ENCODE measurements around the gene SGSM2.

Gene SGSM2

DNA sequence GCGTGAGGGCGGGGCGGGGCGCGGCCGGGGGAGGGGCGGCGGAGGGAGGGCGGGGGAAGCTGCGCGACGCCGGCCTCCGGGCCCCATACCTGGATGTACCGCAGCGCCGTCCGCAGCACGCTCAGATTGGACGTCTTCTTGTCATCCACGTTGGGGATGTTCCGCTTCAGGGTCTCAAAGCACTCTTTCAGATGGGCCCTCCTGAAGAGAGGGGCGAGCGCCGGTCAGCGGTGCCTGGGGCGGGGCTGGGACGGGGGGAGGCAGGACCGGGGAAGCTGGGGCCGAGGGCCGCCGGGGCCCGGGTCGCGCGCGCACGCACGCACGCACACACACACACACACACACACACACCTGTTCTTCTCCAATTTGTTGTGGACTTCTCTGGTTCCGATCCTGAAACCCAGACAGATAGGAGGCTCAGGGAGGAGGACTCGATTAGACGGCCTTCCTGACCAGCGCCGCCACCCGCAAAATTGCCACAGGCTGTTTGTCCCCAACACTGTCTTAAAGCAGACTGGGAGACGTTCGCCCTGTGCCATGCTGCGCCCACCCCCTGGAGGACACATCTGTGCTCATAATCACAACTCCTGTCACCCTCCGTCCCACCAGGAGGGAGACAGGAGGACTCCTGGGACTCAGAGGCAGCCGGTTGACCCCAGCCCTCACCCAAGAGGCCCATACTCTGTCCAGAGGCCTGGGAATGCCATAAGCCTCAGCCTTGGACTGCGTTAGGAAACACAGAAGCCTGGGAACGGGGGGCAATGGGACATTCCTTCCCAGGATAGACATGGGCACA, 56.9 kb downstream of the SGSM2 start:
- no peak for DNase-seq (ENCODE audit: extremely low read depth, low read depth)
- no peak for TF ChIP-seq CTCF (IDR thresholded peaks at IDR 0.05; ENCODE audit: low read depth, low read length)

GRCh38 chr17:2394775-2395201, 57.5 kb downstream of the SGSM2 start:
- no peak for TF ChIP-seq CTCF (IDR thresholded peaks at IDR 0.05; ENCODE audit: low read depth, low read length)
- DNase-seq (ENCODE audit: extremely low read depth, low read depth), result no peak

DNA sequence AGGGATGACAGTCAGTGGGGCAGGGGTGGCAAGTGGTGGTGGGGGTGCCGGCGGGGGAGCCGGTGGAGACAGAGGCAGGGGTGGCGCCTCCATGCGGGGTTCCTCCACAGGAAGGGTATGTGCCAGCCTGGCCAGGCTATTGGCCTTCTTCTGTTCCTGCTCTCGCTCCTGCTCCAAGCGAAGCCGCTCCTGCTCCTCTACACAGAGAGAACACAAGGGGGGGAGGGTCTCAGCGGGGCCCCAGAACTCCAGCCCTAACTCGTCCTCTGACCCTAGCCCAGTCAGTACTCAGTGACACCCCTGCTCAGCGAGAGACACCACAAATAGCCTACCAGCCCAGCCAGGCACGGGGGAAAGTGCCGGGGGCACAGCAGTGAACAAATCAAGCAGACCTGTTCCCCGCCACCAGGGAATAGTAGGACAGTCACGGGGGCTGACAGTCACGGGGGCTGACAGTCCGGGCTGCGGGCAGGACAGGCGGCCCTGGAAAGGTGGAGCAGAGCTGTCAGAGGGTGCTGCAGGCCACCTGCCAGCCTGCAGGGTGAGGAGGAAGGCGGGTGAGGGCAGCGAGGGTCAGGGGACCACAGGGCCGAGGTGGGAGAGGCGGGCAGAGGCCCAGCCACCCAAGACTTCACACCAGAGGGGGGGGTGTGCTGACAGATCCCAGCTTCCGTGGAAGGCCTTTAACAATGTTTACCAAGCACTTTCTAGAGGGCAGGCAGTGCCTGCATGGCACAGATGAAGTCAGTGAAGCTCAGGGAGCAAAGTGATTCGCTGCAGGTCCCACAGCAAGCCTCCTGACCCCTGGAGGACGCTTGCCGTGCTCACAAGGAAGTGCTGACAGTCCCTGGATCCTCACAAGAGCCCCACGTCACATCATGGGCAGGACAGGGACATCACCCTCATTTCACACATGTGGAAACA, 58.2 kb downstream of the SGSM2 start:
- TF ChIP-seq CTCF (IDR thresholded peaks at IDR 0.05; ENCODE audit: low read depth, low read length), result no peak
- DNase-seq (ENCODE audit: extremely low read depth, low read depth), result no peak

- TF ChIP-seq CTCF (IDR thresholded peaks at IDR 0.05; ENCODE audit: low read depth, low read length), result no peak
- DNase-seq (ENCODE audit: extremely low read depth, low read depth), result no peak
Observed at GRCh38 chr17:2396192-2396567, 58.9 kb downstream of the SGSM2 start.

DNA sequence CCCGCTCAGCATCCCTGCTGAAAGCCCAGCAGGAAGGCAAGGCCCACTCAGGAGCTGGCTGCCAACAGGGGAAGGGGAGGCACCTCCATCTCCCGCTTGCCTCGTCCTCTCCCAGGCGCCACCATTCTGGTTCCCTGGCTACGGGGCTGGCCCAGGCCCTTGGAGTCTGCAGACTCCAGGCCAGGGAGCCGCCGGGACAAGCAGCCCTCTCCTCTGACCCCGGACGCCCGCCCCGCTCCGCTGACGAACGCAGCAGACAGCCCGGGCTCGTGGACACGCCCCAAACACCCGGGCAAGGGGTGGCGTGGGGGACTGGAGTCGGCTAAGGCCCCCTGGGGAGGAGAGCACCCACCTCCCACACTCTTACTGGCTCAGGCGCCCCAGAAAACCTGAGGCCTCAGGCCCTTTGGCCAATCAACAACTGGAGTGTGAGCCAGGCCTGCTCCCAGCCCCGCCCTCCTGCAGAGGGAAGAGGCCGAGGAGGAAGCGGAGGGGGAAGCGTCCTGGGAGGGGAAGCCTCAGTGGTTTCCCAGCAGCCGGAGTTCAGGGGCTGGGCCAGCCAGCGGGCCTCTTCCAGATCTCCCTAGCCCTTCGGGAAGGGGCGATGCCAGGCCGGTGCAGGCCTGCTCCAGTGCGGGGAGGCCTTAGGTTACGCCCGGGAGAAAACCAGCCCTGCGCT, 59.4 kb downstream of the SGSM2 start:
- TF ChIP-seq CTCF (IDR thresholded peaks at IDR 0.05; ENCODE audit: low read depth, low read length), result no peak
- peak; percentile 95 for DNase-seq (ENCODE audit: extremely low read depth, low read depth)

GRCh38 chr17:2397247-2398171, 60.2 kb downstream of the SGSM2 start:
- DNase-seq (ENCODE audit: extremely low read depth, low read depth), result no peak
- no peak for TF ChIP-seq CTCF (IDR thresholded peaks at IDR 0.05; ENCODE audit: low read depth, low read length)
